ENCODE data around the gene FNBP1. TPM values are rescaled to one million over a fixed set of nuclear protein-coding genes. Genes with fewer than 3 reads are reported as not detected.

Gene FNBP1
- total RNA-seq, 1 experiment from 2014 or later, result 43.6 TPM

DNA sequence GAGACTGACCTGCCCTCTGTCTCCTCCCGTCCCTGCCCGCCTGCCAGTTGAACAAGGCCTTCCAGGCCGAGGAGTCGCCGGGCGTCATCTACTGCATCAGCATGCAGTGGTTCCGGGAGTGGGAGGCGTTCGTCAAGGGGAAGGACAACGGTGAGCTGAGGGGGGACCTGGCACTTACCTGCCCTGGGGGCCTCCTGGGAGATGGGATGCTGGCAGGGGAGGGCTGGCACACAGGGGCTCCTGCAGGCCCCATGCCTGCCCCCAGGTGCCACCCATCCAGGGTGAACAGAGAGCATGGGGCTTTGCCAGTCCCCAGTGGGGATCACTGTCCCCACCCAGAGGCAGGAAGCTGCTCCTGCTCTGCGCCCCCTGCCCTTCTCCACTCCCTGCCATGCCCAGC lies 164.7 kb downstream of the FNBP1 start (continued):
- TF ChIP-seq, protein P1, sequence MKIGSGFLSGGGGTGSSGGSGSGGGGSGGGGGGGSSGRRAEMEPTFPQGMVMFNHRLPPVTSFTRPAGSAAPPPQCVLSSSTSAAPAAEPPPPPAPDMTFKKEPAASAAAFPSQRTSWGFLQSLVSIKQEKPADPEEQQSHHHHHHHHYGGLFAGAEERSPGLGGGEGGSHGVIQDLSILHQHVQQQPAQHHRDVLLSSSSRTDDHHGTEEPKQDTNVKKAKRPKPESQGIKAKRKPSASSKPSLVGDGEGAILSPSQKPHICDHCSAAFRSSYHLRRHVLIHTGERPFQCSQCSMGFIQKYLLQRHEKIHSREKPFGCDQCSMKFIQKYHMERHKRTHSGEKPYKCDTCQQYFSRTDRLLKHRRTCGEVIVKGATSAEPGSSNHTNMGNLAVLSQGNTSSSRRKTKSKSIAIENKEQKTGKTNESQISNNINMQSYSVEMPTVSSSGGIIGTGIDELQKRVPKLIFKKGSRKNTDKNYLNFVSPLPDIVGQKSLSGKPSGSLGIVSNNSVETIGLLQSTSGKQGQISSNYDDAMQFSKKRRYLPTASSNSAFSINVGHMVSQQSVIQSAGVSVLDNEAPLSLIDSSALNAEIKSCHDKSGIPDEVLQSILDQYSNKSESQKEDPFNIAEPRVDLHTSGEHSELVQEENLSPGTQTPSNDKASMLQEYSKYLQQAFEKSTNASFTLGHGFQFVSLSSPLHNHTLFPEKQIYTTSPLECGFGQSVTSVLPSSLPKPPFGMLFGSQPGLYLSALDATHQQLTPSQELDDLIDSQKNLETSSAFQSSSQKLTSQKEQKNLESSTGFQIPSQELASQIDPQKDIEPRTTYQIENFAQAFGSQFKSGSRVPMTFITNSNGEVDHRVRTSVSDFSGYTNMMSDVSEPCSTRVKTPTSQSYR (CRISPR knock-in tag; IDR thresholded peaks at IDR 0.05), result no peak
- TF ChIP-seq HMGA2 (CRISPR knock-in tag; IDR thresholded peaks at IDR 0.05) (no peak), EMX1 (CRISPR knock-in tag; IDR thresholded peaks at IDR 0.05) (no peak), TEAD1 (CRISPR knock-in tag; IDR thresholded peaks at IDR 0.05) (no peak), ESRRA (CRISPR knock-in tag; IDR thresholded peaks at IDR 0.05; ENCODE audit: borderline replicate concordance) (no peak), GABPB1 (CRISPR knock-in tag; IDR thresholded peaks at IDR 0.05) (no peak)
- TF ChIP-seq, protein P2, sequence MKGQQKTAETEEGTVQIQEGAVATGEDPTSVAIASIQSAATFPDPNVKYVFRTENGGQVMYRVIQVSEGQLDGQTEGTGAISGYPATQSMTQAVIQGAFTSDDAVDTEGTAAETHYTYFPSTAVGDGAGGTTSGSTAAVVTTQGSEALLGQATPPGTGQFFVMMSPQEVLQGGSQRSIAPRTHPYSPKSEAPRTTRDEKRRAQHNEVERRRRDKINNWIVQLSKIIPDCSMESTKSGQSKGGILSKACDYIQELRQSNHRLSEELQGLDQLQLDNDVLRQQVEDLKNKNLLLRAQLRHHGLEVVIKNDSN (CRISPR knock-in tag; IDR thresholded peaks at IDR 0.05), result no peak
- TF ChIP-seq, protein P3, sequence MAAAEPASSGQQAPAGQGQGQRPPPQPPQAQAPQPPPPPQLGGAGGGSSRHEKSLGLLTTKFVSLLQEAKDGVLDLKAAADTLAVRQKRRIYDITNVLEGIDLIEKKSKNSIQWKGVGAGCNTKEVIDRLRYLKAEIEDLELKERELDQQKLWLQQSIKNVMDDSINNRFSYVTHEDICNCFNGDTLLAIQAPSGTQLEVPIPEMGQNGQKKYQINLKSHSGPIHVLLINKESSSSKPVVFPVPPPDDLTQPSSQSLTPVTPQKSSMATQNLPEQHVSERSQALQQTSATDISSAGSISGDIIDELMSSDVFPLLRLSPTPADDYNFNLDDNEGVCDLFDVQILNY (CRISPR knock-in tag; IDR thresholded peaks at IDR 0.05), result no peak
- TF ChIP-seq, protein P4, sequence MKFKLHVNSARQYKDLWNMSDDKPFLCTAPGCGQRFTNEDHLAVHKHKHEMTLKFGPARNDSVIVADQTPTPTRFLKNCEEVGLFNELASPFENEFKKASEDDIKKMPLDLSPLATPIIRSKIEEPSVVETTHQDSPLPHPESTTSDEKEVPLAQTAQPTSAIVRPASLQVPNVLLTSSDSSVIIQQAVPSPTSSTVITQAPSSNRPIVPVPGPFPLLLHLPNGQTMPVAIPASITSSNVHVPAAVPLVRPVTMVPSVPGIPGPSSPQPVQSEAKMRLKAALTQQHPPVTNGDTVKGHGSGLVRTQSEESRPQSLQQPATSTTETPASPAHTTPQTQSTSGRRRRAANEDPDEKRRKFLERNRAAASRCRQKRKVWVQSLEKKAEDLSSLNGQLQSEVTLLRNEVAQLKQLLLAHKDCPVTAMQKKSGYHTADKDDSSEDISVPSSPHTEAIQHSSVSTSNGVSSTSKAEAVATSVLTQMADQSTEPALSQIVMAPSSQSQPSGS (CRISPR knock-in tag; IDR thresholded peaks at IDR 0.05; ENCODE audit: borderline replicate concordance, low read depth), result no peak

DNA sequence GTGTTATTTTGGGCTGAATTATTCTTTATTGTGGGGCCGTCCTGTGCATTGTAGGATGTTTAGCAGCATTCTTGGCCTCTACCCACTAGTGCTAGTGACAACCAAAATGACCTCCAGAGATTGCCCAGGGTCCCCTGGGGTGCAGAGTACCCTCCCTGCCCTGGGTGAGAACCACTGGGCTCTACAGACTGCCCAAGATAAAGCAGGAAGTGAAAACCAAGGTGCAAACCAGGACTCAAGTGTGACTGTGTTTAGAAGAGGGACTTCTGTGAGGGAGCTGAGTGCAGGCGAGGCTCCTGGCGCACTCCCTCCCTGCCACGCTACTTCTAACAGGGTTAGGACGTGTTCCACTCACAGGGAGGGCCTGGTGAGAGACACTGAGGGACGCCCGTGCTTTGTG lies 166.2 kb downstream of the FNBP1 start:
- H3K36me3 Mint-ChIP-seq, result peaks cover 2% of the 10 kb centered on the region; the same call in 1 of the 2 replicates
- no peak for ATAC-seq
- CTCF ChIA-PET, result interaction anchor here (0.7 kb wide), 1 partner anchor 366 kb away, joined by 3 read pairs; no protein-coding TSS in a partner anchor

More for the DNA sequence above, 166.2 kb downstream of the FNBP1 start:
- no peak for DNase-seq (ENCODE audit: low spot score)
- Mint-ChIP-seq H3K27me3 (ENCODE audit: low read depth) (no peaks in the 10 kb centered on the region), H3K9me3 (no peaks in the 10 kb centered on the region), H3K27ac (no peak overlapping the region), H3K4me3 (no peak overlapping the region), H3K4me1 (no peaks in the 10 kb centered on the region; the same call in 1 of the 2 replicates)
- TF ChIP-seq NFYB (CRISPR knock-in tag; conservative IDR thresholded peaks at IDR 0.05; ENCODE audit: low read depth), result no peak
- TF ChIP-seq, protein P5, sequence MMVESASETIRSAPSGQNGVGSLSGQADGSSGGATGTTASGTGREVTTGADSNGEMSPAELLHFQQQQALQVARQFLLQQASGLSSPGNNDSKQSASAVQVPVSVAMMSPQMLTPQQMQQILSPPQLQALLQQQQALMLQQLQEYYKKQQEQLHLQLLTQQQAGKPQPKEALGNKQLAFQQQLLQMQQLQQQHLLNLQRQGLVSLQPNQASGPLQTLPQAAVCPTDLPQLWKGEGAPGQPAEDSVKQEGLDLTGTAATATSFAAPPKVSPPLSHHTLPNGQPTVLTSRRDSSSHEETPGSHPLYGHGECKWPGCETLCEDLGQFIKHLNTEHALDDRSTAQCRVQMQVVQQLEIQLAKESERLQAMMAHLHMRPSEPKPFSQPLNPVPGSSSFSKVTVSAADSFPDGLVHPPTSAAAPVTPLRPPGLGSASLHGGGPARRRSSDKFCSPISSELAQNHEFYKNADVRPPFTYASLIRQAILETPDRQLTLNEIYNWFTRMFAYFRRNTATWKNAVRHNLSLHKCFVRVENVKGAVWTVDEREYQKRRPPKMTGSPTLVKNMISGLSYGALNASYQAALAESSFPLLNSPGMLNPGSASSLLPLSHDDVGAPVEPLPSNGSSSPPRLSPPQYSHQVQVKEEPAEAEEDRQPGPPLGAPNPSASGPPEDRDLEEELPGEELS (CRISPR knock-in tag; IDR thresholded peaks at IDR 0.05), result no peak
- TF ChIP-seq, protein P6, sequence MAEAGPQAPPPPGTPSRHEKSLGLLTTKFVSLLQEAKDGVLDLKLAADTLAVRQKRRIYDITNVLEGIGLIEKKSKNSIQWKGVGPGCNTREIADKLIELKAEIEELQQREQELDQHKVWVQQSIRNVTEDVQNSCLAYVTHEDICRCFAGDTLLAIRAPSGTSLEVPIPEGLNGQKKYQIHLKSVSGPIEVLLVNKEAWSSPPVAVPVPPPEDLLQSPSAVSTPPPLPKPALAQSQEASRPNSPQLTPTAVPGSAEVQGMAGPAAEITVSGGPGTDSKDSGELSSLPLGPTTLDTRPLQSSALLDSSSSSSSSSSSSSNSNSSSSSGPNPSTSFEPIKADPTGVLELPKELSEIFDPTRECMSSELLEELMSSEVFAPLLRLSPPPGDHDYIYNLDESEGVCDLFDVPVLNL (CRISPR knock-in tag; IDR thresholded peaks at IDR 0.05; ENCODE audit: borderline replicate concordance, low read depth), result no peak
- TF ChIP-seq, protein P4 (CRISPR knock-in tag; IDR thresholded peaks at IDR 0.05; ENCODE audit: borderline replicate concordance, low read depth), result no peak
- POLR2A ChIA-PET, result no interaction called here
